C4-2B (cell line): Measurements from ENCODE around the gene RPS21.

Experiments used
- ZFX ChIP-seq: fragments of 450-650 bp; IDR thresholded peaks from 2 replicates; pipeline ENCODE4 v1.6.1; 2017
- TF ChIP-seq, protein P1 (sequence below): fragments of 450-650 bp; conservative IDR thresholded peaks from 2 replicates; pipeline ENCODE4 v1.5.1; 2017; ENCODE audit warnings: mild to moderate bottlenecking

DNA sequence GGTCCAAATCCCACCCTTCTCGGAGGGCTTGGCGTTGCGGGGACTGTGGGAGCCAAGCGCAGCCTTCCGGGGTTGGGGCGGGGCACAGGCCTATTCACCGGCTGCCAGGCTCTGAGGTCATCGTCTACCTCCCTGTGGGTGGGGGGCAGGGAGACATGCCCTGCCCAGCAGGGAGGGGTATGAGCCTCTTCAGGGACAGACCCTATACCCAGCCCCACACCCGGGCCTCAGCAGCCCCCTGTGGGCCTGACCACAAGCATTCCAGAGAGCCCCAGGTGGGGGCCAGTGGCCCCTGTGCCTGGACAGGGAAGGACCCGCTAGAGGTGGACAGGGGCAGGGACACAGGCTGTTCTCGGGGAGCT is 31.4 kb upstream of the RPS21 start:
- TF ChIP-seq, protein P1, sequence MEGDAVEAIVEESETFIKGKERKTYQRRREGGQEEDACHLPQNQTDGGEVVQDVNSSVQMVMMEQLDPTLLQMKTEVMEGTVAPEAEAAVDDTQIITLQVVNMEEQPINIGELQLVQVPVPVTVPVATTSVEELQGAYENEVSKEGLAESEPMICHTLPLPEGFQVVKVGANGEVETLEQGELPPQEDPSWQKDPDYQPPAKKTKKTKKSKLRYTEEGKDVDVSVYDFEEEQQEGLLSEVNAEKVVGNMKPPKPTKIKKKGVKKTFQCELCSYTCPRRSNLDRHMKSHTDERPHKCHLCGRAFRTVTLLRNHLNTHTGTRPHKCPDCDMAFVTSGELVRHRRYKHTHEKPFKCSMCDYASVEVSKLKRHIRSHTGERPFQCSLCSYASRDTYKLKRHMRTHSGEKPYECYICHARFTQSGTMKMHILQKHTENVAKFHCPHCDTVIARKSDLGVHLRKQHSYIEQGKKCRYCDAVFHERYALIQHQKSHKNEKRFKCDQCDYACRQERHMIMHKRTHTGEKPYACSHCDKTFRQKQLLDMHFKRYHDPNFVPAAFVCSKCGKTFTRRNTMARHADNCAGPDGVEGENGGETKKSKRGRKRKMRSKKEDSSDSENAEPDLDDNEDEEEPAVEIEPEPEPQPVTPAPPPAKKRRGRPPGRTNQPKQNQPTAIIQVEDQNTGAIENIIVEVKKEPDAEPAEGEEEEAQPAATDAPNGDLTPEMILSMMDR, result no peak
- TF ChIP-seq ZFX, result no peak
